Measurements from ENCODE around the gene GNG7. TPM values are rescaled to one million over a fixed set of nuclear protein-coding genes. Genes with fewer than 3 reads are reported as not detected.

Gene GNG7
- total and polyA plus RNA-seq, 10 of the 15 experiments (the other 5 are each of a cell fraction or from before 2014, with no cell fraction given), result 1.9 to 13.6 (median 6.5) TPM

GRCh38 chr19:2494447-2495129, 207.9 kb downstream of the GNG7 start:
- ChIA-PET RAD21 (ENCODE audit: unreplicated experiment) (interaction anchor here (0.8 kb wide), 1 partner anchor 115 kb away, joined by 3 read pairs; no protein-coding TSS in a partner anchor), SMC1A (ENCODE audit: uncharacterized antibody, unreplicated experiment) (interaction anchor here (1.3 kb wide), 1 partner anchor 67 kb away, joined by 4 read pairs; no protein-coding TSS in a partner anchor), POLR2A (no interaction called here), CTCF (interaction anchor here (0.9 kb wide), 1 partner anchor 18 kb away, joined by 3 read pairs; the partner anchor contains the start of gene GADD45B)
- Histone ChIP-seq H3K36me3 (ENCODE audit: control insufficient read depth in 2 of 2, insufficient read depth in 2 of 2, low read length in 1 of 2) (no peaks in the 10 kb centered on the region), H3K27ac (ENCODE audit: control insufficient read depth, insufficient read depth) (no peak overlapping the region), H3K27me3 (replicated peaks in 1 of 2; ENCODE audit: control insufficient read depth in 2 of 2, insufficient read depth in 2 of 2, low read length in 1 of 2) (peaks cover 0 to 2% of the 10 kb centered on the region in 2 experiments; a peak in 2 of 4 replicates), H3K4me3 (peak overlapping the region; percentile 77), H2AFZ (ENCODE audit: control insufficient read depth, low read depth, low read length) (peak overlapping the region; percentile 56), H3K79me2 (ENCODE audit: control insufficient read depth, insufficient read depth, low read length) (no peaks in the 10 kb centered on the region), H3K4me1 (ENCODE audit: control insufficient read depth, insufficient read depth, low read length) (peaks cover 20% of the 10 kb centered on the region), H4K20me1 (ENCODE audit: control insufficient read depth, insufficient read depth) (no peaks in the 10 kb centered on the region), H3K4me2 (ENCODE audit: control insufficient read depth, insufficient read depth) (peak overlapping the region; percentile 98), H3K9ac (ENCODE audit: control insufficient read depth, insufficient read depth, low read length) (no peak overlapping the region; the same call in 1 of the 2 replicates), H3K9me3 (replicated peaks; ENCODE audit: control insufficient read depth, insufficient read depth, low read length) (no peaks in the 10 kb centered on the region)
- BruUV-seq (replicated peaks), result no TSS peak
- ATAC-seq (peak; percentile 89), FAIRE-seq (peak; percentile 41), DNase-seq (ENCODE audit: low read depth, low spot score) (no peak)
- WGBS (ENCODE audit: insufficient coverage, insufficient replicate concordance, low lambda C conversion rate, missing lambda C conversion rate), result 37% methylated on average over 61 of the region's 72 CpGs
- in situ Hi-C loops (cut with MboI) (no loop called here), intact Hi-C loops (cut with micrococcal nuclease; ENCODE audit: unreplicated experiment) (no loop called here)
- TF ChIP-seq USF2 (IDR thresholded peaks at IDR 0.05; ENCODE audit: borderline replicate concordance, low read depth, low read length) (no peak), POLR2A (IDR thresholded peaks at IDR 0.05; ENCODE audit: low read depth, low read length) (no peak; the same call in 1 of the 2 replicates), CBFB (IDR thresholded peaks at IDR 0.05; ENCODE audit: low read depth) (no peak), LARP7 (IDR thresholded peaks at IDR 0.05) (0 out of 2 replicates have a peak, but pooled peaks have one; percentile 14), RB1 (IDR thresholded peaks at IDR 0.05; ENCODE audit: borderline replicate concordance) (no peak), NR2C1 (IDR thresholded peaks at IDR 0.05) (no peak), HDGF (IDR thresholded peaks at IDR 0.05) (no peak), ASH2L (IDR thresholded peaks at IDR 0.05; ENCODE audit: borderline replicate concordance, low read depth) (no peak), NFIC (IDR thresholded peaks at IDR 0.05; ENCODE audit: low read depth, low read length) (no peak), IKZF2 (IDR thresholded peaks at IDR 0.05) (no peak), TCF12 (IDR thresholded peaks at IDR 0.05; ENCODE audit: low read depth, low read length) (no peak), ZBTB11 (CRISPR knock-in tag; IDR thresholded peaks at IDR 0.05) (no peak), NBN (IDR thresholded peaks at IDR 0.05) (no peak), CREB1 (IDR thresholded peaks at IDR 0.05; ENCODE audit: low read depth) (peak; percentile 70), CEBPZ (IDR thresholded peaks at IDR 0.05; ENCODE audit: low read depth, low read length) (no peak), EP300 (IDR thresholded peaks at IDR 0.05; ENCODE audit: borderline replicate concordance in 1 of 2, control insufficient read depth in 1 of 2, low read depth in 2 of 2, low read length in 2 of 2) (no peak)

Measured in GM12878 (cell line).